Lower leg skin (tissue), 4 donors: ENCODE results near the gene ARHGAP1. TPM values are rescaled to one million over a fixed set of nuclear protein-coding genes. Genes with fewer than 3 reads are reported as not detected.
A peak's percentile ranks its signal among the peaks of the same experiment; 100 is the strongest.

ENCODE experiments used
- DNase-seq, 2 donors: peaks; one replicate each; pipeline ENCODE4 v3.0.0-alpha.2; 2019; ENCODE audit warnings: low spot score in 2 of 2
- H3K4me3 ChIP-seq: fragments of 200-600 bp; sonication (generic); 2 replicates; pipeline ENCODE4 v1.5.1; 2017; ENCODE audit warnings: mild to moderate bottlenecking, low read depth; ENCODE audit not compliant: poor library complexity, severe bottlenecking
- POLR2A ChIP-seq, 2 donors: fragments of 450-650 bp; IDR thresholded peaks; one replicate each; pipeline ENCODE4 v1.6.1; 2016 to 2017; ENCODE audit warnings: antibody characterized with exemption in 2 of 2, mild to moderate bottlenecking in 1 of 2, moderate library complexity in 1 of 2
- WGBS, 2 donors: methylation state at CpG; one replicate each; pipeline ENCODE4 v1.1.5; 2018; 5-methylcytosine and 5-hydroxymethylcytosine counted together
- intact Hi-C: fragments of 100-400 bp; cut with DNase I; formaldehyde crosslinking; loops from one replicate; pipeline ENCODE4 v1.15.0; 2023; ENCODE audit warnings: low total_unique reads
- total RNA-seq, 4 donors: library from RNA; depleted of rRNA; stranded (reverse); fragments of >200 nt; gene quantifications; one replicate each; pipeline ENCODE4 v1.1.0, GENCODE V29; 2016
- TF ChIP-seq, protein P1 (sequence below), 3 donors: fragments of 450-650 bp; IDR thresholded peaks; one replicate each; pipeline ENCODE4 v1.5.1; 2016; ENCODE audit warnings: antibody characterized with exemption in 3 of 3, mild to moderate bottlenecking in 3 of 3, moderate library complexity in 2 of 3

The ARHGAP1 gene
- total RNA-seq, 4 donors from 2014 or later, result 56.4 to 70.6 (median 64.3) TPM

DNA sequence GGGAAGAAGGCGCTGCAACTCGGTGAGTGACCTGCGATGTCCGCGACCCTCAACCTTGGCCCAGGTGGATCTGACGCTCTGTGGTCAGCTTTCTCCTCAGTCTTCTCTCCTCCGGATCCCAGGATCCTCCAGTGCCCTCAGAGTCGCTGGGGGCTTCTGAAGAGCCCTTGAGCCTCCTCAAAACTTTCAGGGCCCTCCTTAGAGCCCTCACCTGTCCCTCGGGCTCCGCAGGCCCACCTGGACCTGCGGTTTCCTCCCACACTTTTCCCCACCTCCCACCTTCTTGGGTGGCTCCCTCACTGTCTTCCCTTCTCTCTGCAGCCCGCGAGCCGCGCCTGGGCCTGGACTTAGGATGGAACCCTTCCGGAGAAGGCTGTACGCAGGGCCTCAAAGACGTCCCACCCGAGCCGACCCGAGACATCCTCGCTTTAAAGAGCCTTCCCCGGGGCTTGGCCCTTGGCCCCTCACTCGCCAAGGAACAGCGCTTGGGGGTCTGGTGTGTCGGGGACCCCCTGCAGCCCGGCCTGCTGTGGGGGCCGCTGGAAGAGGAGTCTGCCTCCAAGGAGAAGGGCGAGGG is 747 bp upstream of the ARHGAP1 start:
- DNase-seq, result no peak
- peak overlapping the region; percentile 79 for H3K4me3 ChIP-seq
- intact Hi-C loops, result no loop called here
- TF ChIP-seq, protein P1, sequence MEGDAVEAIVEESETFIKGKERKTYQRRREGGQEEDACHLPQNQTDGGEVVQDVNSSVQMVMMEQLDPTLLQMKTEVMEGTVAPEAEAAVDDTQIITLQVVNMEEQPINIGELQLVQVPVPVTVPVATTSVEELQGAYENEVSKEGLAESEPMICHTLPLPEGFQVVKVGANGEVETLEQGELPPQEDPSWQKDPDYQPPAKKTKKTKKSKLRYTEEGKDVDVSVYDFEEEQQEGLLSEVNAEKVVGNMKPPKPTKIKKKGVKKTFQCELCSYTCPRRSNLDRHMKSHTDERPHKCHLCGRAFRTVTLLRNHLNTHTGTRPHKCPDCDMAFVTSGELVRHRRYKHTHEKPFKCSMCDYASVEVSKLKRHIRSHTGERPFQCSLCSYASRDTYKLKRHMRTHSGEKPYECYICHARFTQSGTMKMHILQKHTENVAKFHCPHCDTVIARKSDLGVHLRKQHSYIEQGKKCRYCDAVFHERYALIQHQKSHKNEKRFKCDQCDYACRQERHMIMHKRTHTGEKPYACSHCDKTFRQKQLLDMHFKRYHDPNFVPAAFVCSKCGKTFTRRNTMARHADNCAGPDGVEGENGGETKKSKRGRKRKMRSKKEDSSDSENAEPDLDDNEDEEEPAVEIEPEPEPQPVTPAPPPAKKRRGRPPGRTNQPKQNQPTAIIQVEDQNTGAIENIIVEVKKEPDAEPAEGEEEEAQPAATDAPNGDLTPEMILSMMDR (IDR thresholded peaks at IDR 0.05), result no peak
- no peak for TF ChIP-seq POLR2A (IDR thresholded peaks at IDR 0.05)
- WGBS, 2 donors, result 2% methylated on average over 29 of the region's 29 CpGs

DNA sequence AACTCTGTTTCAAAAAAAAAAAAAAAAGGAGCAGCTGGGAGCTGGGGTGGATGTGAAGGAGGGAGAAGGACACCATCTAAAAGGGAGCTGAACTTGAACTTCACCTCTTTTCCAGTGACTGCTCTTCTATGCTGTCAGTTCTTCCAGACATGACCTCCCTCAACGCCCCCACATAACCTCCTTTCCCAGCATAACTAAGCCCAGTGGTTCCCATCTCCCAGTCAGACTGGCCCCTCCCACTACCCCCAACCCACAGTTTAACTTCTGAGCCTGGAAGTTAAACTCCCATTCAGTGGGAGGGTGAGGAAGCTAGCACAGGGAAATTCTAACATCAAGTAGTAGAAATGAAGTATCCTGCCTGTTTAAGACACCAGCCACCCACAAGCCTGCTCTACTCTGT is 1.8 kb downstream of the ARHGAP1 start:
- intact Hi-C loops, result no loop called here
- TF ChIP-seq POLR2A (IDR thresholded peaks at IDR 0.05), result no peak
- TF ChIP-seq, protein P1 (IDR thresholded peaks at IDR 0.05), result no peak
- 63 to 79% methylated on average over 1 of the region's 1 CpG for WGBS, 2 donors
- DNase-seq, result no peak
- no peak overlapping the region for H3K4me3 ChIP-seq

DNA sequence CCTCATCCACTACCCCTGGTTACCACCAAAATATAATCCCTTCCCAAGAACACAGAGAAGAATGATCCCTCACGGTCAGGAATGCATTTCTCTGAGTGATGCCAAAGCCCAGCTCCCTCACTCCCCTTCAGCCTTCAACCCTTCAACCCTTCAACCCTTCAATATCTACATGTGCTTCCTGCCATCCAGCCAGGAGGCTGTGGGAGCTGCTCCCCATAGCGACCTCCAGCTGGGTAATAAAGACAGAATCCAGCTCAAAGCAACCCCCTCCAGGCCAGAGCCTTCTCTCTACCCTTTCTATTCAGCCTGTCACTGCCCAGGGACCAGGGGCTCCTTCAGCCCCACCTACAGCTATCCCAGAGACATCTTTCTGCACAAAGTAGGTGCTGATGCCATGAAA is 2.7 kb downstream of the ARHGAP1 start:
- intact Hi-C loops, result no loop called here
- DNase-seq, result no peak
- WGBS, 2 donors, result 45 to 60% methylated on average over 2 of the region's 2 CpGs
- TF ChIP-seq, protein P1 (IDR thresholded peaks at IDR 0.05), result no peak
- no peak for TF ChIP-seq POLR2A (IDR thresholded peaks at IDR 0.05)
- H3K4me3 ChIP-seq, result no peak overlapping the region

- 43 to 60% methylated on average over 3 of the region's 3 CpGs for WGBS, 2 donors
- H3K4me3 ChIP-seq, result no peak overlapping the region
- TF ChIP-seq, protein P1 (IDR thresholded peaks at IDR 0.05), result no peak
- TF ChIP-seq POLR2A (IDR thresholded peaks at IDR 0.05), result no peak
Measured at GRCh38 chr11:46697303-46697702, 3.1 kb downstream of the ARHGAP1 start.

DNA sequence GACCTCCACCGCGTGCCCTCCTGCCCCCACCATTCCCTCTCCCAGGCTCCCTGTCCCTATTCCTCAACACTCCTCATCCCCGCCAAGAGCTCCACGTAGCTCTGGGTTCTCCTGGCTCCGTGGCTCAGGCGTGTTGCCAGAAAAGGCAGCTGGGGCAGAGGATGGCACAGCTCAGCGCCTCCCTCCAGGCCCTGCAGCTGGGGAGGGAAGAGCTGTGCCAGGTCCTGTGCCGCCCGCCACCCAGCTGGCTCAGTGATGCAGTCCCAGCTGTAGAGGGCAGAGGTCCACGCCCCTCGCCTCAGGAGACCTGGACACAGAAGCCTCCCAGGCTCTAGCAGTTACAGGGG is 4.2 kb downstream of the ARHGAP1 start:
- TF ChIP-seq POLR2A (IDR thresholded peaks at IDR 0.05), result no peak
- TF ChIP-seq, protein P1 (IDR thresholded peaks at IDR 0.05), result no peak
- WGBS, 2 donors, result 58 to 61% methylated on average over 11 of the region's 11 CpGs
- DNase-seq, result no peak
- H3K4me3 ChIP-seq, result no peak overlapping the region
- intact Hi-C loops, result no loop called here

More at GRCh38 chr11:46697303-46697702, 3.1 kb downstream of the ARHGAP1 start:
- intact Hi-C loops, result no loop called here
- no peak for DNase-seq
